Panc1 (cell line): ENCODE measurements around the gene UBL7. TPM values are rescaled to one million over a fixed set of nuclear protein-coding genes. Genes with fewer than 3 reads are reported as not detected.

Source experiments
- ATAC-seq: fragments of 200-7000 bp; cut with Tn5 transposase; 2 replicates; pipeline ENCODE4 v1.9.1; 2020; ENCODE audit warnings: mild to moderate bottlenecking, moderate library complexity
- BruUV-seq: library from RNA; stranded (reverse); fragments of 400-500 nt; replicated peaks from 2 replicates; lab custom pipeline; 2021; lab: Mats Ljungman, UMichigan
- CTCF ChIA-PET: fragments of 300-600 bp; sonication (Branson Sonifier 250); formaldehyde crosslinking; loops from one replicate; lab custom pipeline; 2022; ENCODE audit warnings: antibody characterized with exemption; lab: Charles Lee
- POLR2A ChIA-PET: fragments of 300-600 bp; sonication (Branson Sonifier 250); formaldehyde crosslinking; loops from one replicate; lab custom pipeline; 2022; ENCODE audit warnings: antibody characterized with exemption; lab: Charles Lee
- DNase-seq: peaks from one replicate; pipeline ENCODE4 v3.0.0-alpha.2; 2010; ENCODE audit warnings: low read depth, low spot score
- H3K27ac ChIP-seq: 2 replicates; pipeline ENCODE4 v1.5.1; 2011; ENCODE audit warnings: mild to moderate bottlenecking, low read length, inconsistent platforms
- H3K27me3 ChIP-seq: fragments of 200-500 bp; sonication (Bioruptor generic); 2 replicates; pipeline ENCODE4 v1.6.0; 2014; ENCODE audit warnings: low read length, inconsistent platforms; ENCODE audit not compliant: control insufficient read depth, insufficient read depth
- H3K36me3 ChIP-seq: fragments of 200-500 bp; sonication (Bioruptor generic); 2 replicates; pipeline ENCODE4 v1.5.1; 2014; ENCODE audit warnings: inconsistent platforms, mild to moderate bottlenecking, low read length, moderate library complexity; ENCODE audit not compliant: control insufficient read depth, insufficient read depth
- H3K4me1 ChIP-seq: 2 replicates; pipeline ENCODE4 v1.5.1; 2011; ENCODE audit warnings: inconsistent platforms, mild to moderate bottlenecking, low read length, moderate library complexity; ENCODE audit not compliant: control insufficient read depth, insufficient read depth
- H3K4me3 ChIP-seq, 2 experiments: 2 replicates each; pipeline ENCODE4 v1.5.1; 2011 to 2012; ENCODE audit warnings: low read depth in 2 of 2, low read length in 2 of 2, mild to moderate bottlenecking in 2 of 2, inconsistent platforms in 1 of 2, moderate library complexity in 1 of 2
- H3K9me3 ChIP-seq: fragments of 200-500 bp; sonication (Bioruptor generic); 2 replicates; pipeline ENCODE4 v1.5.1; 2014; ENCODE audit warnings: low read depth, mild to moderate bottlenecking, inconsistent platforms, low read length, moderate library complexity; ENCODE audit not compliant: control insufficient read depth, insufficient read depth
- POLR2AphosphoS5 ChIP-seq: IDR thresholded peaks from 2 replicates; pipeline ENCODE4 v1.6.1; 2012; ENCODE audit warnings: mild to moderate bottlenecking, low read depth, low read length, moderate library complexity
- SIN3A ChIP-seq: IDR thresholded peaks from 2 replicates; pipeline ENCODE4 v1.6.1; 2012; ENCODE audit warnings: low read depth, mild to moderate bottlenecking, low read length, moderate library complexity, borderline replicate concordance; ENCODE audit not compliant: insufficient read depth
- TCF7L2 ChIP-seq: IDR thresholded peaks from 2 replicates; pipeline ENCODE4 v1.6.1; 2011; ENCODE audit warnings: mild to moderate bottlenecking, low read depth, low read length, inconsistent platforms
- in situ Hi-C: cut with HindIII; loops from 2 replicates; pipeline ENCODE4 v1.10.0; 2016; ENCODE audit warnings: low sequenced_read_pairs, low pct_unique_long_range_greater_than_20kb
- intact Hi-C: fragments of 100-400 bp; cut with micrococcal nuclease; formaldehyde crosslinking; loops from one replicate; pipeline ENCODE4 v1.10.0; 2022; ENCODE audit not compliant: unreplicated experiment
- total RNA-seq: library from RNA; stranded (reverse); gene quantifications from one replicate; pipeline ENCODE4 v1.2.1, GENCODE V29; 2021; ENCODE audit not compliant: unreplicated experiment
- TF ChIP-seq, protein P1 (sequence below): fragments of 450-650 bp; IDR thresholded peaks from 2 replicates; pipeline ENCODE4 v1.5.1; 2017; ENCODE audit warnings: mild to moderate bottlenecking
- TF ChIP-seq, protein P2 (sequence below), 2 experiments: IDR thresholded peaks; 2 replicates each; pipeline ENCODE4 v1.6.1; 2011 to 2012; ENCODE audit warnings: low read depth in 2 of 2, control low read depth in 1 of 2, low read length in 1 of 2, mild to moderate bottlenecking in 1 of 2, moderate library complexity in 1 of 2; ENCODE audit not compliant: insufficient read depth in 1 of 2

The UBL7 gene
- total RNA-seq, 1 experiment from 2014 or later = 68.5 TPM

DNA sequence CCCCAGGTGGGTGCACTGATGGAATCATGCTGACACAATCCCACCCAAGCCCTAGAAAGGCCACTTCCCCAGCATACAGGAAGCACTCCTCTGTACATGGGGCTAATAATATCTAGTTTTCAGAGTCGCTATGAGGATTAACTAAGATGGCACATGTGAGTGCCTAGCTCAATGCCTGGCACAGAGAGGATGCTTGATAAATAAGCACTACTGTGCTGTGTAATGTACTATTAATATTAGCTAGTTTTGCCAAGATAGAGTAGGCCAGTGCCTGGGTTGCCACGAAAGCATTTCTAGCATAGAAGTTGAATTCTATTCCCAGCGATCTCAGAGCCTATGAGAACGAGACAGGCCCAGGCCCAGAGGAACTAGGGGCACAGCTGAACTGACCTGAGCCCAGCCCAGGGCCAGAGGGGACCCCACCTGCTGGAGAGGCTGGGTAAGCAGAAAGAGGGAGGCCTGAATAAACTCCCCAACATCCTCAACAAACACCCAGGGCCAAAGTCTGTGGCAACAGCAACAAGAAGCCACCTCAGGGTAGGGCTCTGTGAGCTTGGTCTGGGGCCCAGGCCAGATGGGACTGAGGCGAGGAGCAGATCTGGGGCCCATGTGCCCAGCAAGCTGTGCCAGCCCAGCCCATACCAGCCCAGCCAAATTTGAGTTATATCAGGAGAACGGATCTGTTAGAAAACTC, 19.6 kb downstream of the UBL7 start:
- no peak for TF ChIP-seq TCF7L2
- TF ChIP-seq SIN3A = no peak
- TF ChIP-seq, protein P1, sequence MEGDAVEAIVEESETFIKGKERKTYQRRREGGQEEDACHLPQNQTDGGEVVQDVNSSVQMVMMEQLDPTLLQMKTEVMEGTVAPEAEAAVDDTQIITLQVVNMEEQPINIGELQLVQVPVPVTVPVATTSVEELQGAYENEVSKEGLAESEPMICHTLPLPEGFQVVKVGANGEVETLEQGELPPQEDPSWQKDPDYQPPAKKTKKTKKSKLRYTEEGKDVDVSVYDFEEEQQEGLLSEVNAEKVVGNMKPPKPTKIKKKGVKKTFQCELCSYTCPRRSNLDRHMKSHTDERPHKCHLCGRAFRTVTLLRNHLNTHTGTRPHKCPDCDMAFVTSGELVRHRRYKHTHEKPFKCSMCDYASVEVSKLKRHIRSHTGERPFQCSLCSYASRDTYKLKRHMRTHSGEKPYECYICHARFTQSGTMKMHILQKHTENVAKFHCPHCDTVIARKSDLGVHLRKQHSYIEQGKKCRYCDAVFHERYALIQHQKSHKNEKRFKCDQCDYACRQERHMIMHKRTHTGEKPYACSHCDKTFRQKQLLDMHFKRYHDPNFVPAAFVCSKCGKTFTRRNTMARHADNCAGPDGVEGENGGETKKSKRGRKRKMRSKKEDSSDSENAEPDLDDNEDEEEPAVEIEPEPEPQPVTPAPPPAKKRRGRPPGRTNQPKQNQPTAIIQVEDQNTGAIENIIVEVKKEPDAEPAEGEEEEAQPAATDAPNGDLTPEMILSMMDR = no peak
- TF ChIP-seq POLR2AphosphoS5 = no peak
- TF ChIP-seq, protein P2, sequence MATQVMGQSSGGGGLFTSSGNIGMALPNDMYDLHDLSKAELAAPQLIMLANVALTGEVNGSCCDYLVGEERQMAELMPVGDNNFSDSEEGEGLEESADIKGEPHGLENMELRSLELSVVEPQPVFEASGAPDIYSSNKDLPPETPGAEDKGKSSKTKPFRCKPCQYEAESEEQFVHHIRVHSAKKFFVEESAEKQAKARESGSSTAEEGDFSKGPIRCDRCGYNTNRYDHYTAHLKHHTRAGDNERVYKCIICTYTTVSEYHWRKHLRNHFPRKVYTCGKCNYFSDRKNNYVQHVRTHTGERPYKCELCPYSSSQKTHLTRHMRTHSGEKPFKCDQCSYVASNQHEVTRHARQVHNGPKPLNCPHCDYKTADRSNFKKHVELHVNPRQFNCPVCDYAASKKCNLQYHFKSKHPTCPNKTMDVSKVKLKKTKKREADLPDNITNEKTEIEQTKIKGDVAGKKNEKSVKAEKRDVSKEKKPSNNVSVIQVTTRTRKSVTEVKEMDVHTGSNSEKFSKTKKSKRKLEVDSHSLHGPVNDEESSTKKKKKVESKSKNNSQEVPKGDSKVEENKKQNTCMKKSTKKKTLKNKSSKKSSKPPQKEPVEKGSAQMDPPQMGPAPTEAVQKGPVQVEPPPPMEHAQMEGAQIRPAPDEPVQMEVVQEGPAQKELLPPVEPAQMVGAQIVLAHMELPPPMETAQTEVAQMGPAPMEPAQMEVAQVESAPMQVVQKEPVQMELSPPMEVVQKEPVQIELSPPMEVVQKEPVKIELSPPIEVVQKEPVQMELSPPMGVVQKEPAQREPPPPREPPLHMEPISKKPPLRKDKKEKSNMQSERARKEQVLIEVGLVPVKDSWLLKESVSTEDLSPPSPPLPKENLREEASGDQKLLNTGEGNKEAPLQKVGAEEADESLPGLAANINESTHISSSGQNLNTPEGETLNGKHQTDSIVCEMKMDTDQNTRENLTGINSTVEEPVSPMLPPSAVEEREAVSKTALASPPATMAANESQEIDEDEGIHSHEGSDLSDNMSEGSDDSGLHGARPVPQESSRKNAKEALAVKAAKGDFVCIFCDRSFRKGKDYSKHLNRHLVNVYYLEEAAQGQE (IDR thresholded peaks at IDR 0.05; ENCODE audit: insufficient read depth in 1 of 2, low read depth in 2 of 2, low read length in 1 of 2) = no peak
- Histone ChIP-seq H3K36me3 (no peaks in the 10 kb centered on the region), H3K9me3 (no peaks in the 10 kb centered on the region), H3K4me3 (no peak overlapping the region), H3K4me1 (no peaks in the 10 kb centered on the region), H3K27ac (no peak overlapping the region), H3K27me3 (no peaks in the 10 kb centered on the region)
- no TSS peak for BruUV-seq
- DNase-seq (no peak), ATAC-seq (no peak)
- ChIA-PET POLR2A (interaction anchor here (0.6 to 0.7 kb wide), 3 partner anchors 39 to 99 kb away, joined by 3 to 10 read pairs (median 5); no protein-coding TSS in a partner anchor), CTCF (interaction anchor here (0.6 to 0.7 kb wide), 2 partner anchors 59 to 60 kb away, joined by 3 read pairs; no protein-coding TSS in a partner anchor)
- intact Hi-C loops (no loop called here), in situ Hi-C loops (no loop called here)

- TF ChIP-seq, protein P1 = peak; percentile 95
- TF ChIP-seq POLR2AphosphoS5 = no peak
- no peaks in the 10 kb centered on the region for H3K36me3 ChIP-seq
- no peak overlapping the region for H3K27ac ChIP-seq
- in situ Hi-C loops = no loop called here
- no peaks in the 10 kb centered on the region for H3K27me3 ChIP-seq
- peaks cover 8% of the 10 kb centered on the region for H3K4me1 ChIP-seq
- intact Hi-C loops = loop anchor here (1.0 to 2.0 kb wide), 2 partner anchors 57 to 64 kb away; no protein-coding TSS in a partner anchor
- ATAC-seq (peak; percentile 85), DNase-seq (peak; percentile 54)
- no peaks in the 10 kb centered on the region for H3K9me3 ChIP-seq
- ChIA-PET POLR2A (no interaction called here), CTCF (interaction anchor here (0.6 to 1.7 kb wide), 5 partner anchors 9 to 63 kb away, joined by 3 to 8 read pairs (median 5); no protein-coding TSS in a partner anchor)
- H3K4me3 ChIP-seq = no peak overlapping the region
- no TSS peak for BruUV-seq
These were observed 22.1 kb downstream of the UBL7 start for GRCh38 chr15:74438721-74439316.
